Measurements from ENCODE around the gene IL32.

DNA sequence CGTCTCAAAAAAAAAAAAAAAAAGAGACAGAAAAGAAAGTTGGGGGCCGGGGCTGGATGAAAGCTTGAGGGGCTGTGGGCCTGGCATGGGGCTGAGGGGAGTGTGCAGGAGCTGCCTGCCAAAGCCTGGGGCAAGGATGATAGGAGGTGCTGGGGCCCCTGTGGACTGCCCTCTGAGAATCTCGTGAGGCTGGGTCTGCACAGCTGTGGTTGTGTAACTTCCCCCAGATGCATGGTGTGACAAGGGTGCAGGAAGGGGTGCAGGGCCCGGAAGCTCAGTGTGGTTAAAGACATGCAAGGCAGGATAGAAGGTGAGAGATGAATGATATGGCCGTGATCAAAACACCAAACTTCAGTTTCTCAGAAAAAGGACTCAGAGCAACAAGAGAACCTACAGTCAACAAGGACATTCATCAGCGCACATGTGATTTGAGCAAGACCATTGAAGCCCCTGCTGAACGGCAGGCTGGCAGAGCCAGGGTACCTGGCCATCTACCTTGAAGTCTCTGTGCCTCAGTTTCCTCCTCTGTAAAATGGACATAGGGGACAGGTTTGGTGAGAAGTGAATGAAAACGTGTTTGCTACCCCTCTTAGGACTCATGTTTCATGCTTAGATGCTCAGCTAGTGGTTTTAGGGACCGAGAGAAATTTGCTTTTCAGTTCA is 9.6 kb downstream of the IL32 start:
- TF ChIP-seq, protein P1, sequence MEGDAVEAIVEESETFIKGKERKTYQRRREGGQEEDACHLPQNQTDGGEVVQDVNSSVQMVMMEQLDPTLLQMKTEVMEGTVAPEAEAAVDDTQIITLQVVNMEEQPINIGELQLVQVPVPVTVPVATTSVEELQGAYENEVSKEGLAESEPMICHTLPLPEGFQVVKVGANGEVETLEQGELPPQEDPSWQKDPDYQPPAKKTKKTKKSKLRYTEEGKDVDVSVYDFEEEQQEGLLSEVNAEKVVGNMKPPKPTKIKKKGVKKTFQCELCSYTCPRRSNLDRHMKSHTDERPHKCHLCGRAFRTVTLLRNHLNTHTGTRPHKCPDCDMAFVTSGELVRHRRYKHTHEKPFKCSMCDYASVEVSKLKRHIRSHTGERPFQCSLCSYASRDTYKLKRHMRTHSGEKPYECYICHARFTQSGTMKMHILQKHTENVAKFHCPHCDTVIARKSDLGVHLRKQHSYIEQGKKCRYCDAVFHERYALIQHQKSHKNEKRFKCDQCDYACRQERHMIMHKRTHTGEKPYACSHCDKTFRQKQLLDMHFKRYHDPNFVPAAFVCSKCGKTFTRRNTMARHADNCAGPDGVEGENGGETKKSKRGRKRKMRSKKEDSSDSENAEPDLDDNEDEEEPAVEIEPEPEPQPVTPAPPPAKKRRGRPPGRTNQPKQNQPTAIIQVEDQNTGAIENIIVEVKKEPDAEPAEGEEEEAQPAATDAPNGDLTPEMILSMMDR (IDR thresholded peaks at IDR 0.05; ENCODE audit: poor library complexity): no peak
- no peak for TF ChIP-seq EZH2phosphoT487 (IDR thresholded peaks at IDR 0.05; ENCODE audit: low read depth, severe bottlenecking, unreplicated experiment)
- TF ChIP-seq EZH2 (IDR thresholded peaks at IDR 0.05; ENCODE audit: borderline replicate concordance): no peak

Measured in hepatocyte (in vitro differentiated cells).